ENCODE data around the gene CDH13. TPM values are rescaled to one million over a fixed set of nuclear protein-coding genes. Genes with fewer than 3 reads are reported as not detected.

Gene CDH13
- total and polyA plus RNA-seq, 2 donors (not counting 3 experiments of a cell fraction or from before 2014, with no cell fraction given): 96.6 to 124 TPM

DNA sequence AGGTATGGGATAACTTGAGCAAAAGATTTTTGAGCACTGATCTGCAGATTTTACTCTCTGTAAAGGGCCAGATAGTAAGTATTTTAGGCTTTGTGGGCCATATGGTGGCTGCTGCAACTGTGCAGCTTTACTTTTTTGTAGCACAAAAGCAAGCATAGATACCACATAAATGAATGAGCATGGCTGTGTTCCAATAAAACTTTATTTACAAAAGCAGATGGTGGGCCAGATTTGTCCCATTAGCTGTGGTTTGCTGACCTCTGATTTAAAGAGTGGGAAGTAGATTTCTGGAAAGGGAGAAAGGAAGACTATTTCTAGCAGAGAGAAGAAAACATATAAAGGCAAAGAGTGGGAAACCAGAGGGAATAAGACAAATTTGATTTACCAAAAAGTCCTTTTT, 882.5 kb downstream of the CDH13 start:
- no TSS peak for BruUV-seq (replicated peaks)
- no peaks in the 10 kb centered on the region for H3K9me1 ChIP-seq (replicated peaks; ENCODE audit: control insufficient read depth, extremely low read depth, insufficient read depth, low read length)
- no peak overlapping the region for H3K27ac ChIP-seq (ENCODE audit: insufficient read depth, low read depth, low read length)
- H3K4me3 ChIP-seq (replicated peaks in 1 of 3; ENCODE audit: insufficient read depth in 1 of 3, low read depth in 1 of 3, low read length in 3 of 3): no peak overlapping the region
- FAIRE-seq (no peak), DNase-seq (ENCODE audit: low read depth, low spot score) (no peak)
- ChIA-PET POLR2A (no interaction called here), CTCF (no interaction called here)
- H4K20me1 ChIP-seq (replicated peaks; ENCODE audit: control insufficient read depth, extremely low read depth, insufficient read depth, low read length): no peaks in the 10 kb centered on the region
- dilution Hi-C loops (cut with MboI; ENCODE audit: extremely low pct_ligation_motif_present, low sequenced_read_pairs) (no loop called here), intact Hi-C loops (cut with micrococcal nuclease) (no loop called here)
- no peaks in the 10 kb centered on the region for H3K4me1 ChIP-seq (ENCODE audit: control insufficient read depth, extremely low read depth, insufficient read depth, low read length)
- no peaks in the 10 kb centered on the region for H3K27me3 ChIP-seq (ENCODE audit: control insufficient read depth in 2 of 2, insufficient read depth in 2 of 2, low read length in 2 of 2)
- no peaks in the 10 kb centered on the region for H3K36me3 ChIP-seq (ENCODE audit: control insufficient read depth in 2 of 2, extremely low read depth in 1 of 2, insufficient read depth in 2 of 2, low read length in 2 of 2)
- TF ChIP-seq JUN (IDR thresholded peaks at IDR 0.05; ENCODE audit: borderline replicate concordance, insufficient read depth, insufficient read length, low read depth): no peak
- no peak overlapping the region for H3K9ac ChIP-seq (replicated peaks; ENCODE audit: extremely low read depth, insufficient read depth, low read length)
- no peak overlapping the region for H3K4me2 ChIP-seq (ENCODE audit: insufficient read depth, low read length)
- no peak overlapping the region for H2AFZ ChIP-seq (ENCODE audit: low read depth, low read length)
- H3K9me3 ChIP-seq (replicated peaks; ENCODE audit: control insufficient read depth, insufficient read depth, low read length): no peaks in the 10 kb centered on the region
- H3K79me2 ChIP-seq (ENCODE audit: control insufficient read depth, insufficient read depth, low read length): no peaks in the 10 kb centered on the region

DNA sequence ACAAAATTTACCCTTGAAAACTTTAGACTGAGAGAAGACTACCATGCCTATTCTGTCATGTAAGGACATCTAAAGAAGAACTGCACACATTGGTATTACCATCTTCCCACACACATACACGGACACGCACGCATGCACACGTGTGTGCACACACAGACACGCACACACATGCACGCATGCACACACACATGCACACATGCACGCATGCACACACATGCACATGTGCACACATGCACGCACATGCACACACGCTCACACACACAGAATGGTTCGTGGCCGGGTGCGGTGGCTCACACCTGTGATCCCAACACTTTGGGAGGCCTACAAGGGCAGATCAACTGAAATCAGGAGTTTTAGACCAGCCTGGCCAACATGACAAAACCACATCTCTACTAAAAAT, 884.1 kb downstream of the CDH13 start:
- no peaks in the 10 kb centered on the region for H4K20me1 ChIP-seq (replicated peaks; ENCODE audit: control insufficient read depth, extremely low read depth, insufficient read depth, low read length)
- ChIA-PET CTCF (no interaction called here), POLR2A (no interaction called here)
- no peak overlapping the region for H2AFZ ChIP-seq (ENCODE audit: low read depth, low read length)
- H3K4me1 ChIP-seq (ENCODE audit: control insufficient read depth, extremely low read depth, insufficient read depth, low read length): no peaks in the 10 kb centered on the region
- no peaks in the 10 kb centered on the region for H3K79me2 ChIP-seq (ENCODE audit: control insufficient read depth, insufficient read depth, low read length)
- FAIRE-seq (no peak), DNase-seq (ENCODE audit: low read depth, low spot score) (no peak)
- dilution Hi-C loops (cut with MboI; ENCODE audit: extremely low pct_ligation_motif_present, low sequenced_read_pairs): no loop called here
- H3K27ac ChIP-seq (ENCODE audit: insufficient read depth, low read depth, low read length): no peak overlapping the region
- no peaks in the 10 kb centered on the region for H3K36me3 ChIP-seq (ENCODE audit: control insufficient read depth in 2 of 2, extremely low read depth in 1 of 2, insufficient read depth in 2 of 2, low read length in 2 of 2)
- no peaks in the 10 kb centered on the region for H3K27me3 ChIP-seq (ENCODE audit: control insufficient read depth in 2 of 2, insufficient read depth in 2 of 2, low read length in 2 of 2)
- no peak overlapping the region for H3K4me2 ChIP-seq (ENCODE audit: insufficient read depth, low read length)
- H3K9me1 ChIP-seq (replicated peaks; ENCODE audit: control insufficient read depth, extremely low read depth, insufficient read depth, low read length): no peaks in the 10 kb centered on the region
- no TSS peak for BruUV-seq (replicated peaks)
- H3K9ac ChIP-seq (replicated peaks; ENCODE audit: extremely low read depth, insufficient read depth, low read length): no peak overlapping the region
- TF ChIP-seq POLR2AphosphoS5 (IDR thresholded peaks at IDR 0.05; ENCODE audit: insufficient read depth, low read depth, low read length): no peak
- TF ChIP-seq JUN (IDR thresholded peaks at IDR 0.05; ENCODE audit: borderline replicate concordance, insufficient read depth, insufficient read length, low read depth): no peak
- TF ChIP-seq GATA2 (IDR thresholded peaks at IDR 0.05; ENCODE audit: insufficient read depth, insufficient read length, low read depth, low read length): no peak
- no peak for TF ChIP-seq FOS (IDR thresholded peaks at IDR 0.05; ENCODE audit: borderline replicate concordance, insufficient read depth, low read length)
- TF ChIP-seq, protein P1, sequence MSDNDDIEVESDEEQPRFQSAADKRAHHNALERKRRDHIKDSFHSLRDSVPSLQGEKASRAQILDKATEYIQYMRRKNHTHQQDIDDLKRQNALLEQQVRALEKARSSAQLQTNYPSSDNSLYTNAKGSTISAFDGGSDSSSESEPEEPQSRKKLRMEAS (IDR thresholded peaks at IDR 0.05; ENCODE audit: insufficient read depth, insufficient read length): no peak
- TF ChIP-seq MYC (IDR thresholded peaks at IDR 0.05; ENCODE audit: low read depth, low read length): no peak
- TF ChIP-seq, protein P2, sequence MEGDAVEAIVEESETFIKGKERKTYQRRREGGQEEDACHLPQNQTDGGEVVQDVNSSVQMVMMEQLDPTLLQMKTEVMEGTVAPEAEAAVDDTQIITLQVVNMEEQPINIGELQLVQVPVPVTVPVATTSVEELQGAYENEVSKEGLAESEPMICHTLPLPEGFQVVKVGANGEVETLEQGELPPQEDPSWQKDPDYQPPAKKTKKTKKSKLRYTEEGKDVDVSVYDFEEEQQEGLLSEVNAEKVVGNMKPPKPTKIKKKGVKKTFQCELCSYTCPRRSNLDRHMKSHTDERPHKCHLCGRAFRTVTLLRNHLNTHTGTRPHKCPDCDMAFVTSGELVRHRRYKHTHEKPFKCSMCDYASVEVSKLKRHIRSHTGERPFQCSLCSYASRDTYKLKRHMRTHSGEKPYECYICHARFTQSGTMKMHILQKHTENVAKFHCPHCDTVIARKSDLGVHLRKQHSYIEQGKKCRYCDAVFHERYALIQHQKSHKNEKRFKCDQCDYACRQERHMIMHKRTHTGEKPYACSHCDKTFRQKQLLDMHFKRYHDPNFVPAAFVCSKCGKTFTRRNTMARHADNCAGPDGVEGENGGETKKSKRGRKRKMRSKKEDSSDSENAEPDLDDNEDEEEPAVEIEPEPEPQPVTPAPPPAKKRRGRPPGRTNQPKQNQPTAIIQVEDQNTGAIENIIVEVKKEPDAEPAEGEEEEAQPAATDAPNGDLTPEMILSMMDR (IDR thresholded peaks at IDR 0.05; ENCODE audit: extremely low read depth in 1 of 2, insufficient read depth in 1 of 2, low read depth in 1 of 2, low read length in 2 of 2): no peak
- TF ChIP-seq EZH2 (IDR thresholded peaks at IDR 0.05; ENCODE audit: borderline replicate concordance, low read depth, low read length, severe bottlenecking): no peak
- TF ChIP-seq POLR2A (IDR thresholded peaks at IDR 0.05; ENCODE audit: low read depth, low read length): no peak
- intact Hi-C loops (cut with micrococcal nuclease): no loop called here
- H3K9me3 ChIP-seq (replicated peaks; ENCODE audit: control insufficient read depth, insufficient read depth, low read length): no peaks in the 10 kb centered on the region
- no peak overlapping the region for H3K4me3 ChIP-seq (replicated peaks in 1 of 3; ENCODE audit: insufficient read depth in 1 of 3, low read depth in 1 of 3, low read length in 3 of 3)

All from endothelial cell of umbilical vein (primary cell).